GM12878 (cell line): ENCODE measurements around the gene HSD11B1L. TPM values are rescaled to one million over a fixed set of nuclear protein-coding genes. Genes with fewer than 3 reads are reported as not detected.

Experiments used
- ATAC-seq: fragments of 200-7000 bp; cut with Tn5 transposase; 3 replicates; pipeline ENCODE4 v1.9.1; 2020; ENCODE audit warnings: mild to moderate bottlenecking, moderate library complexity
- BruUV-seq: library from RNA; stranded (reverse); fragments of 400-500 nt; replicated peaks from 2 replicates; lab custom pipeline; 2021; lab: Mats Ljungman, UMichigan
- CTCF ChIA-PET: fragments of 300-600 bp; sonication (Branson Sonifier 250); formaldehyde crosslinking; extraction: SDS; loops from one replicate; lab custom pipeline; 2021; ENCODE audit warnings: inconsistent platforms; lab: Yijun Ruan, JAX
- POLR2A ChIA-PET: fragments of 350-600 bp; formaldehyde crosslinking; extraction: SDS; loops from one replicate; lab custom pipeline; 2021; ENCODE audit warnings: inconsistent platforms; lab: Charles Lee
- RAD21 ChIA-PET: fragments of 300-600 bp; sonication (Branson Sonifier 250); formaldehyde crosslinking; loops from one replicate; lab custom pipeline; 2023; ENCODE audit warnings: antibody characterized with exemption; ENCODE audit not compliant: unreplicated experiment; lab: Charles Lee
- SMC1A ChIA-PET: fragments of 300-600 bp; sonication (Branson Sonifier 250); formaldehyde crosslinking; loops from one replicate; lab custom pipeline; 2023; ENCODE audit not compliant: unreplicated experiment, uncharacterized antibody; lab: Charles Lee
- DNase-seq: peaks from one replicate; pipeline ENCODE4 v3.0.0-alpha.2; 2011; ENCODE audit warnings: low read depth, low spot score
- FAIRE-seq: peaks from 3 replicates; lab custom pipeline; 2011; peaks lifted over from hg19 to GRCh38; lab: Jason Lieb, UNC
- H2AFZ ChIP-seq: 2 replicates; pipeline ENCODE4 v1.6.0; 2011; ENCODE audit warnings: low read depth, low read length, control low read depth; ENCODE audit not compliant: control insufficient read depth
- H3K27ac ChIP-seq: 2 replicates; pipeline ENCODE4 v1.5.1; 2011; ENCODE audit warnings: control low read depth; ENCODE audit not compliant: control insufficient read depth, insufficient read depth
- H3K27me3 ChIP-seq, 2 experiments: replicated peaks in 1 of 2; 2 replicates each; pipeline versions ENCODE4 v1.6.0 to v1.6.1; 2011; ENCODE audit warnings: low read length in 1 of 2; ENCODE audit not compliant: control insufficient read depth in 2 of 2, insufficient read depth in 2 of 2
- H3K36me3 ChIP-seq, 2 experiments: 2 replicates each; pipeline ENCODE4 v1.5.1; 2011; ENCODE audit warnings: low read length in 1 of 2; ENCODE audit not compliant: control insufficient read depth in 2 of 2, insufficient read depth in 2 of 2
- H3K4me1 ChIP-seq: 2 replicates; pipeline ENCODE4 v1.6.1; 2011; ENCODE audit warnings: mild to moderate bottlenecking, low read length, moderate library complexity, mixed read lengths; ENCODE audit not compliant: control insufficient read depth, insufficient read depth
- H3K4me2 ChIP-seq: 2 replicates; pipeline ENCODE4 v1.6.0; 2011; ENCODE audit warnings: control low read depth; ENCODE audit not compliant: control insufficient read depth, insufficient read depth
- H3K4me3 ChIP-seq: fragments of 200-600 bp; sonication (generic); 2 replicates; pipeline ENCODE4 v1.5.1; 2016
- H3K79me2 ChIP-seq: 2 replicates; pipeline ENCODE4 v1.6.0; 2011; ENCODE audit warnings: low read length; ENCODE audit not compliant: control insufficient read depth, insufficient read depth
- H3K9ac ChIP-seq: 2 replicates; pipeline ENCODE4 v1.8.0; 2011; ENCODE audit warnings: low read length, control low read depth, mixed read lengths; ENCODE audit not compliant: control insufficient read depth, insufficient read depth
- H3K9me3 ChIP-seq: replicated peaks from 3 replicates; pipeline ENCODE4 v1.5.1; 2011; ENCODE audit warnings: mild to moderate bottlenecking, low read length; ENCODE audit not compliant: control insufficient read depth, insufficient read depth
- H4K20me1 ChIP-seq: 2 replicates; pipeline ENCODE4 v1.6.0; 2011; ENCODE audit not compliant: control insufficient read depth, insufficient read depth
- LARP7 ChIP-seq: fragments of 450-650 bp; IDR thresholded peaks from 2 replicates; pipeline ENCODE4 v1.6.1; 2017; ENCODE audit warnings: mild to moderate bottlenecking
- MEF2A ChIP-seq: IDR thresholded peaks from 2 replicates; pipeline ENCODE4 v1.6.1; 2011; ENCODE audit warnings: low read depth, mild to moderate bottlenecking, low read length, moderate library complexity; ENCODE audit not compliant: insufficient read depth
- POLR2A ChIP-seq: IDR thresholded peaks from 2 replicates; pipeline ENCODE4 v1.6.1; 2011; ENCODE audit warnings: low read depth, mild to moderate bottlenecking, low read length
- YBX1 ChIP-seq: fragments of 450-650 bp; IDR thresholded peaks from 2 replicates; pipeline ENCODE4 v1.6.1; 2016; ENCODE audit warnings: antibody characterized with exemption
- ZZZ3 ChIP-seq: IDR thresholded peaks from 2 replicates; pipeline ENCODE4 v1.6.1; 2011; ENCODE audit warnings: low read depth; ENCODE audit not compliant: control insufficient read depth, insufficient read length
- WGBS: methylation state at CpG from one replicate; pipeline ENCODE4 v1.1.6; 2016; ENCODE audit warnings: low lambda C conversion rate; ENCODE audit not compliant: insufficient replicate concordance, insufficient coverage; ENCODE audit errors: missing lambda C conversion rate; 5-methylcytosine and 5-hydroxymethylcytosine counted together
- in situ Hi-C: fragments of 300-500 bp; cut with MboI; formaldehyde crosslinking; loops from 9 replicates; pipeline ENCODE4 v1.14.3; 2018; ENCODE audit warnings: mixed read lengths
- intact Hi-C: fragments of 100-400 bp; cut with micrococcal nuclease; formaldehyde crosslinking; loops from one replicate; pipeline ENCODE4 v1.14.2; 2022; ENCODE audit not compliant: unreplicated experiment
- polyA plus RNA-seq, 11 experiments: library from polyadenylated mRNA; depleted of rRNA in 4 of 11; unstranded in 6 of 11; stranded (reverse) in 5 of 11; fragments of >200 nt; fragmentation: Nextera tagmentation in 4 of 11; fragmentation: Illumina TruSeq in 1 of 11; extraction: Ambion mirVana in 4 of 11; extraction: Trizol in 1 of 11; gene quantifications; 1 replicate in 1 of 11; 2 replicates in 10 of 11; pipeline versions ENCODE4 v1.2.1 to v1.2.3, GENCODE V29; 2011 to 2016; ENCODE audit warnings: inconsistent platforms in 2 of 11, missing spikeins in 2 of 11, low read depth in 1 of 11
- total RNA-seq, 4 experiments: library from RNA; depleted of rRNA in 3 of 4; stranded (reverse); fragments of >200 nt in 3 of 4; fragmentation: Illumina TruSeq in 1 of 4; extraction: Trizol in 1 of 4; gene quantifications; 2 replicates each; pipeline versions ENCODE4 v1.2.1 to v1.2.3, GENCODE V29; 2013 to 2021
- TF ChIP-seq, protein P1 (sequence below): IDR thresholded peaks from 2 replicates; pipeline ENCODE4 v1.6.1; 2012; ENCODE audit warnings: low read depth, low read length, improper control_type of control experiment

The HSD11B1L gene
- total and polyA plus RNA-seq, 10 of the 15 experiments (the other 5 are each of a cell fraction or from before 2014, with no cell fraction given), result 0.29 to 1.8 (median 1.1) TPM; not detected in 1

GRCh38 chr19:5711025-5711424 lies 30.2 kb downstream of the HSD11B1L start:
- ChIA-PET SMC1A (no interaction called here), CTCF (no interaction called here), RAD21 (no interaction called here), POLR2A (no interaction called here)
- Histone ChIP-seq H3K4me2 (no peak overlapping the region), H4K20me1 (0 out of 2 replicates have a peak, but pooled peaks cover 3% of the 10 kb centered on the region), H3K27me3 (no peaks in the 10 kb centered on the region), H3K36me3 (peaks cover 24 to 41% of the 10 kb centered on the region in 2 experiments), H3K4me3 (no peak overlapping the region), H3K9me3 (no peaks in the 10 kb centered on the region), H3K27ac (no peak overlapping the region), H3K79me2 (peaks cover 10% of the 10 kb centered on the region), H3K9ac (no peak overlapping the region), H3K4me1 (no peaks in the 10 kb centered on the region), H2AFZ (no peak overlapping the region)
- ATAC-seq, result no peak
- BruUV-seq, result no TSS peak
- TF ChIP-seq YBX1, result no peak
- peak; percentile 50; the same call in 1 of the 2 replicates for TF ChIP-seq POLR2A
- no peak for TF ChIP-seq ZZZ3
- TF ChIP-seq LARP7, result no peak
- 95% methylated on average over 7 of the region's 8 CpGs for WGBS
- no peak for FAIRE-seq
- DNase-seq, result no peak
- intact Hi-C loops, result no loop called here
- in situ Hi-C loops, result no loop called here

DNA sequence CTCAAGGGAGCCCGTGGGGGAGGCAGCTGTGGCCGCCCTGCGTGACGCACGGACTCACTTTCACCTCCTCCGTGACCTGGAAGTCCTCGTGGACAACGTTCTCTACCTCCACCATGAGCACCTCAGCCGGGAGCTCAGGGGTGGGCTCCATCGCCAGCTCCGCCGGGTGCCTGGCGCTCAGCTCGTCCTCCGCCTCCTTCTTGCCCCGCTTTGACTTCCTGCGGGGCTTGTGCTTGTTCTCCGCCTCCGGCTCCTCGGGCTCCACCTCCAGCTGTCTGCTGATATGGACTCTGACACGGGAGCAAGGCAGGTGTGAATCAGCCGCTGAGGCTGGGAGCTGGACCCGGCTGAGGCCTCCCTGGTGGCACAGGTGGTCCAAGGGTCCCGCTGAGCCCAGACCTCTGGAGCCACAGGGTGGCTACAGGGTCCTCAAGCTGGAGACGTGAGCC lies 30.9 kb downstream of the HSD11B1L start:
- H3K79me2 ChIP-seq, result peaks cover 17% of the 10 kb centered on the region
- ChIA-PET RAD21 (no interaction called here), CTCF (interaction anchor here (1.0 kb wide), 1 partner anchor 22 kb away, joined by 3 read pairs; the partner anchor contains the start of gene RPL36), POLR2A (no interaction called here)
- in situ Hi-C loops, result no loop called here
- FAIRE-seq (no peak), DNase-seq (no peak), ATAC-seq (no peak)
- H3K4me2 ChIP-seq, result no peak overlapping the region
- peaks cover 20 to 41% of the 10 kb centered on the region in 2 experiments; a peak in 3 of 4 replicates for H3K36me3 ChIP-seq
- peak; percentile 35; the same call in 1 of the 2 replicates for TF ChIP-seq POLR2A
- TF ChIP-seq, protein P1, sequence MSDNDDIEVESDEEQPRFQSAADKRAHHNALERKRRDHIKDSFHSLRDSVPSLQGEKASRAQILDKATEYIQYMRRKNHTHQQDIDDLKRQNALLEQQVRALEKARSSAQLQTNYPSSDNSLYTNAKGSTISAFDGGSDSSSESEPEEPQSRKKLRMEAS, result no peak
- no peak for TF ChIP-seq MEF2A
- TF ChIP-seq, all 136 proteins: peak for 1
- intact Hi-C loops, result no loop called here
- no peaks in the 10 kb centered on the region for H3K27me3 ChIP-seq
- BruUV-seq, result no TSS peak
- 92% methylated on average over 25 of the region's 25 CpGs for WGBS
- H3K27ac ChIP-seq, result no peak overlapping the region
- H3K9ac ChIP-seq, result no peak overlapping the region
- SMC1A ChIA-PET, result no interaction called here
- H3K4me1 ChIP-seq, result no peaks in the 10 kb centered on the region
- no peaks in the 10 kb centered on the region for H3K9me3 ChIP-seq
- 0 out of 2 replicates have a peak, but pooled peaks cover 3% of the 10 kb centered on the region for H4K20me1 ChIP-seq
- H2AFZ ChIP-seq, result no peak overlapping the region
- H3K4me3 ChIP-seq, result no peak overlapping the region
